PFSK-1 (cell line): ENCODE measurements around the gene BRAF.

Experiments used
- POLR2AphosphoS5 ChIP-seq: IDR thresholded peaks from 2 replicates; pipeline ENCODE4 v1.6.1; 2012; ENCODE audit warnings: low read depth, mild to moderate bottlenecking, control low read depth, low read length, moderate library complexity
- REST ChIP-seq, 2 experiments: IDR thresholded peaks; 2 replicates each; pipeline versions ENCODE4 v1.6.1 to v1.8.0; 2011 to 2012; ENCODE audit warnings: low read depth in 2 of 2, low read length in 2 of 2, control low read depth in 1 of 2, inconsistent platforms in 1 of 2, mild to moderate bottlenecking in 1 of 2, moderate library complexity in 1 of 2; ENCODE audit not compliant: insufficient read depth in 1 of 2
- SIN3A ChIP-seq: IDR thresholded peaks from 2 replicates; pipeline ENCODE4 v1.6.1; 2012; ENCODE audit warnings: mild to moderate bottlenecking, low read length, moderate library complexity, borderline replicate concordance; ENCODE audit not compliant: insufficient read depth
- TAF1 ChIP-seq: IDR thresholded peaks from 2 replicates; pipeline ENCODE4 v1.6.1; 2012; ENCODE audit warnings: low read length, control low read depth, borderline replicate concordance; ENCODE audit not compliant: insufficient read depth

- TF ChIP-seq REST (IDR thresholded peaks at IDR 0.05; ENCODE audit: insufficient read depth in 1 of 2, low read depth in 2 of 2, low read length in 2 of 2), result no peak
- TF ChIP-seq POLR2AphosphoS5, result no peak
- TF ChIP-seq TAF1, result no peak
- no peak for TF ChIP-seq SIN3A
Measured at GRCh38 chr7:140723006-140723405, 201.7 kb downstream of the BRAF start.
